Right lobe of liver (tissue), 6 donors: ENCODE data around the gene PAQR8. TPM values are rescaled to one million over a fixed set of nuclear protein-coding genes. Genes with fewer than 3 reads are reported as not detected.

ENCODE experiments used
- ATAC-seq, 4 donors: fragments of 200-7000 bp; cut with Tn5 transposase; one replicate each; pipeline ENCODE4 v1.9.1; 2020; ENCODE audit warnings: mild to moderate bottlenecking in 4 of 4, moderate library complexity in 4 of 4
- DNase-seq, 3 donors: peaks; one replicate each; pipeline ENCODE4 v3.0.0-alpha.2; 2020
- H3K27ac ChIP-seq, 3 donors: fragments of 200-600 bp; one replicate each; pipeline ENCODE4 v1.8.0; 2022
- H3K27me3 ChIP-seq, 2 donors: fragments of 200-600 bp; one replicate each; pipeline ENCODE4 v1.8.0; 2022
- H3K36me3 ChIP-seq, 4 donors: fragments of 200-600 bp; sonication (generic) in 1 of 4; one replicate each; pipeline versions ENCODE4 v1.5.1 to v1.8.0; 2017 to 2022; ENCODE audit warnings: control low read depth in 1 of 4
- H3K4me1 ChIP-seq, 4 donors: fragments of 200-600 bp; sonication (generic) in 1 of 4; one replicate each; pipeline versions ENCODE4 v1.5.1 to v1.8.0; 2017 to 2022; ENCODE audit warnings: control low read depth in 1 of 4
- H3K4me3 ChIP-seq, 3 donors: fragments of 200-600 bp; one replicate each; pipeline ENCODE4 v1.8.0; 2022
- H3K9me3 ChIP-seq, 4 donors: fragments of 200-600 bp; sonication (generic) in 1 of 4; one replicate each; pipeline versions ENCODE4 v1.5.1 to v1.8.0; 2017 to 2022; ENCODE audit warnings: control low read depth in 1 of 4
- POLR2A ChIP-seq: fragments of 450-650 bp; IDR thresholded peaks from one replicate; pipeline ENCODE4 v1.6.1; 2017; ENCODE audit warnings: antibody characterized with exemption, mild to moderate bottlenecking
- WGBS: methylation state at CpG from one replicate; pipeline ENCODE4 v1.1.6; 2018; ENCODE audit warnings: low coverage, low lambda C conversion rate; ENCODE audit not compliant: insufficient coverage; ENCODE audit errors: missing lambda C conversion rate; 5-methylcytosine and 5-hydroxymethylcytosine counted together
- intact Hi-C, 2 donors: fragments of 100-400 bp; cut with DNase I; formaldehyde crosslinking; loops; one replicate each; pipeline versions ENCODE4 v1.11.2 to v1.14.1; 2022
- total RNA-seq, 6 experiments: library from RNA; depleted of rRNA in 2 of 6; stranded (reverse); fragments of >200 nt in 2 of 6; fragmentation: NEBNext Ultra II Directional in 3 of 6; extraction: Animal tissue kit (Norgen Biotek cat#: 25700) in 3 of 6; gene quantifications; one replicate each; pipeline versions ENCODE4 v1.1.0 to v1.2.4, GENCODE V29; 2016 to 2023
- TF ChIP-seq, protein P1 (sequence below), 4 donors: fragments of 200-600 bp in 3 of 4; fragments of 450-650 bp in 1 of 4; IDR thresholded peaks; one replicate each; pipeline versions ENCODE4 v1.5.1 to v1.8.0; 2016 to 2022; ENCODE audit warnings: antibody characterized with exemption in 4 of 4, mild to moderate bottlenecking in 2 of 4
- donor health status: DM: no; HTN: yes; CAD: no.
- donor health status: DM: no; HTN: no; CAD: no.
- donor health status: DM: no; HTN: no; CAD: no.
- donor health status: DM: no; HTN: yes; CAD: no.
- donor health status: DM: no; HTN: yes; CAD: no.

The PAQR8 gene
- total RNA-seq, 6 experiments from 2014 or later: 0.29 to 1.5 (median 0.77) TPM

DNA sequence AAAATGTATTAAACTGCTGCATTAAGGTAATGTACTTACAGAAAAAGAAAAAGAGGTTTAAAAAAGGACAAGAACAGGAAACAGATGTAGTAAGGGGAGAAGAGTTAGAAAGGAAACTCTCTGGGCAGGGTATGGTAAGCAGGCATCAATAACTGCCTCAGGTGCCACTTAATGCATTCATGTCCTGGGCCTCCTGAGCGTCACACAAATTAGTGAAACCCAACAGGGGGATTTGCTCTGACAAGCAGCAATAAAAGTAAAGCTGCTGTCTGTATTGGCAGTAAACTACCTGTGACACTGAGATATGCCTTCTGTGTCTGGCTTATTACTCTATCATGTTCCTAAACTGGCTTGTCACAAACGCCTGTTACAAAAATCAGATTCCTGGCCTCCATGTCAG lies 56.7 kb downstream of the PAQR8 start:
- Histone ChIP-seq H3K4me3 (no peak overlapping the region), H3K36me3 (no peaks in the 10 kb centered on the region), H3K4me1 (peaks cover 0 to 6% (median 1%) of the 10 kb centered on the region in 4 donors), H3K27ac (no peak overlapping the region), H3K9me3 (no peaks in the 10 kb centered on the region), H3K27me3 (no peaks in the 10 kb centered on the region)
- intact Hi-C loops: loop anchor here (5.0 to 10.0 kb wide), 4 partner anchors 176 to 249 kb away; no protein-coding TSS in a partner anchor
- TF ChIP-seq, protein P1, sequence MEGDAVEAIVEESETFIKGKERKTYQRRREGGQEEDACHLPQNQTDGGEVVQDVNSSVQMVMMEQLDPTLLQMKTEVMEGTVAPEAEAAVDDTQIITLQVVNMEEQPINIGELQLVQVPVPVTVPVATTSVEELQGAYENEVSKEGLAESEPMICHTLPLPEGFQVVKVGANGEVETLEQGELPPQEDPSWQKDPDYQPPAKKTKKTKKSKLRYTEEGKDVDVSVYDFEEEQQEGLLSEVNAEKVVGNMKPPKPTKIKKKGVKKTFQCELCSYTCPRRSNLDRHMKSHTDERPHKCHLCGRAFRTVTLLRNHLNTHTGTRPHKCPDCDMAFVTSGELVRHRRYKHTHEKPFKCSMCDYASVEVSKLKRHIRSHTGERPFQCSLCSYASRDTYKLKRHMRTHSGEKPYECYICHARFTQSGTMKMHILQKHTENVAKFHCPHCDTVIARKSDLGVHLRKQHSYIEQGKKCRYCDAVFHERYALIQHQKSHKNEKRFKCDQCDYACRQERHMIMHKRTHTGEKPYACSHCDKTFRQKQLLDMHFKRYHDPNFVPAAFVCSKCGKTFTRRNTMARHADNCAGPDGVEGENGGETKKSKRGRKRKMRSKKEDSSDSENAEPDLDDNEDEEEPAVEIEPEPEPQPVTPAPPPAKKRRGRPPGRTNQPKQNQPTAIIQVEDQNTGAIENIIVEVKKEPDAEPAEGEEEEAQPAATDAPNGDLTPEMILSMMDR (IDR thresholded peaks at IDR 0.05): no peak
- TF ChIP-seq POLR2A: no peak
- 84% methylated on average over 2 of the region's 2 CpGs for WGBS
- ATAC-seq: no peak
- no peak for DNase-seq

DNA sequence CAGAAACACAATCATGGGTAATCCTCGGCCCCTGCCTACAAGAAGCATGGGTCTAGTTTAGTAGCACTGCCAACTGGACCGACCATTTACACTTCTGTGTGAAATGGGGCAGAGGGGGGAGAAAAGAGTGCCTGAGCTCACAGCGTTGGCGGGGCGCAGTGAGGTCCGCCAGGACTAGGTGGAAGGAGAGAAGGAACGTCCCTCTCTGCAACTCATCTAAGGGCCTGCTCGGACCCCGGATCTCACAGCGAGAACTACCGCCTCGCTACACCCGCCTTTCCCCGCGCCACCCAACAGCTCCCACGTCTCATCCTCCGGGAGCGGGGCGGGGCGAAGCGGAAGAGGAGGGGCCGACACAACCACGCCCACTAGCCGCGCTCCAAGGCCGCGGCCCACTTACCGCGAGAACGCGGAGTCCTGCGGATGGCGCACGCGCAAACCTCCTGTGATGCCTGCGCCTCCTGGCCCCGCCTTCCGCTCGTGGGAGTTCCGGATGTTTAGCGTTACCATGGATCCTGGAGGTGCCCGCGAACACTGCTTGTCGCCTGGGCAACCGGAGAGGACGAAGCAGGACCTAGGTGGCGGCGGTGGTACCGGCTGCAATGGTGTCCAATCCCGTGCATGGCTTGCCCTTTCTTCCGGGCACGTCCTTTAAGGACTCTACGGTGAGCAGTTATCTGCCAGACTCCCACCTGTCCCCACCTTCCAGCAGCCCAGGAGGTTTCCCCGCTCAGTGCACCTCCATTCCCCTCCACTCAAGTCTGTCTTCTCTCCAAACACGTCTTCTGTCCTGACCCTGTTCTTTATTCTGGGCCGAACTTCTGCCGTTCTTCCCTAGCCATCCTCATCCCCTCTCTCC lies 58.1 kb downstream of the PAQR8 start, which contains the start of gene EFHC1:
TSS of gene EFHC1 (plus strand) at position 534 of the 859 bp plus-strand sequence. CDS start at position 603, 69 bp downstream.
- intact Hi-C loops: loop anchor here (5.0 to 10.0 kb wide), 4 partner anchors 175 to 247 kb away; no protein-coding TSS in a partner anchor
- DNase-seq (peak; percentile 99), ATAC-seq (peak; percentile 96 to 99 (median 98))
- H3K4me1 ChIP-seq: peaks cover 0 to 6% (median 1%) of the 10 kb centered on the region in 4 donors
- TF ChIP-seq, protein P1 (IDR thresholded peaks at IDR 0.05): no peak
- TF ChIP-seq POLR2A: peak; percentile 92
- no peaks in the 10 kb centered on the region for H3K36me3 ChIP-seq
- H3K4me3 ChIP-seq: peak within 1 kb of the TSS; percentile 59 to 81 (median 68)
- no peaks in the 10 kb centered on the region for H3K27me3 ChIP-seq
- H3K27ac ChIP-seq: peak within 1 kb of the TSS; percentile 66 to 87 (median 68)
- WGBS: 0% methylated on average over 11 of the region's 57 CpGs
- no peaks in the 10 kb centered on the region for H3K9me3 ChIP-seq

DNA sequence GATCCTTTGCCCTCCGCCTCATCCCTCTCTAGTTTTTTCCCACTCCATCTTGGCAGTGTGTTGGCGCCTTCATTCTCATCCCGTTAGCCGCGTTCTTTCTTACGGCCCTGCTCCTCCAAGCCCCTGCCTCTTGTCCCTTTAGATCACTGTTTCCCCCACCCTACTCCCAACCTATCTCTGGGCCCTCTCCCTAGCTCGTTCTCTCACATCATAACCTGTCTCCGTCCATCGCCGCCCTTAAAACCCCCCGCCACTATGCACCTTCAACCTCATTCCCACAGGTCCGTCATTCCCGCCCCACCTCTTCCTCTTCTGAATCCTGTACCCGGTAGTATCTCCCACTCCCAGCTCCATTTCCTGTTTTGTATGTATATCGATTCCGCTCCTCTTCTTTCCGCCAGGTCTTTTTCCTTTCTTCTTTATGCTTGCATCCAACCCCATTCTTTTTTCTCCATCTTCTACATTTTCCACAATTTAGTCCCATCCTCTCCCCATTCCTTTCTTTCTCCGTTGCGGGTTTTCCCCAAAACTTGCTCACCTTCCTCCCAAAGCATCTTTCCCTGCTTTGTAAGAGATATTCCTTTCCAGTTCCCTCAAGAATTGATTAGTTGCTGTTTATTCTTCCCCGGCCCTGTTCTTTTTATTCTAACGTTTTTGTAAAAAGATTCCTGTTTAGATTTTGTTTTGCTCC lies 58.9 kb downstream of the PAQR8 start:
- DNase-seq (peak in 1 of 3 donors; percentile 31), ATAC-seq (peak; percentile 1 to 39 (median 8))
- intact Hi-C loops: no loop called here
- no peaks in the 10 kb centered on the region for H3K36me3 ChIP-seq
- TF ChIP-seq, protein P1 (IDR thresholded peaks at IDR 0.05): no peak
- TF ChIP-seq POLR2A: no peak
- WGBS: 3% methylated on average over 21 of the region's 21 CpGs
- H3K4me1 ChIP-seq: peaks cover 0 to 6% (median 1%) of the 10 kb centered on the region in 4 donors
- no peaks in the 10 kb centered on the region for H3K9me3 ChIP-seq
- no peaks in the 10 kb centered on the region for H3K27me3 ChIP-seq
- peak overlapping the region in 1 of 3 donors; percentile 44 for H3K27ac ChIP-seq
- H3K4me3 ChIP-seq: peak overlapping the region; percentile 59 to 81 (median 68)

DNA sequence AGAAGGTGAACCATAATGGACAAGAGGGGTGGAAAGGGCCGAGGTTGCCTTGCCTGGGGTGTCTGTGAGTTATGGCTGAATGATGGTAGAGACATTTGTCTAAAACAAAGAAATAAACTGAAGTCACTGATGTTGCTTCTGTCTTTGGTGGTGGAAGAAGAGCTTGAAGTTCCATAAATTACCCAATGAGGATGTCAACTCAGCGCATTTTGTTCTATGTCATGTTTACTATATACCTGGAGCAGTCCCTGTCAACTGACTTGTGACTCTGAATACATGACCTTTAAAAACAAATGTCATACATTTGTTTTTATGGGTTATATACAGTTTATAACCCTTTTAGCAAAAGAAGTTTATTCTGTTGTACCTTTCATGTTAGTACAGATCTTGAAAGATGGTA lies 60.2 kb downstream of the PAQR8 start:
- DNase-seq: no peak
- no peaks in the 10 kb centered on the region for H3K9me3 ChIP-seq
- intact Hi-C loops: no loop called here
- 100% methylated on average over 2 of the region's 2 CpGs for WGBS
- H3K4me1 ChIP-seq: peaks cover 0 to 14% (median 6%) of the 10 kb centered on the region in 4 donors
- no peak for ATAC-seq
- TF ChIP-seq, protein P1 (IDR thresholded peaks at IDR 0.05): no peak
- TF ChIP-seq POLR2A: no peak
- no peak overlapping the region for H3K27ac ChIP-seq
- no peaks in the 10 kb centered on the region for H3K36me3 ChIP-seq
- no peak overlapping the region for H3K4me3 ChIP-seq
- no peaks in the 10 kb centered on the region for H3K27me3 ChIP-seq
